ENCODE results near the gene KNOP1.

Gene KNOP1

DNA sequence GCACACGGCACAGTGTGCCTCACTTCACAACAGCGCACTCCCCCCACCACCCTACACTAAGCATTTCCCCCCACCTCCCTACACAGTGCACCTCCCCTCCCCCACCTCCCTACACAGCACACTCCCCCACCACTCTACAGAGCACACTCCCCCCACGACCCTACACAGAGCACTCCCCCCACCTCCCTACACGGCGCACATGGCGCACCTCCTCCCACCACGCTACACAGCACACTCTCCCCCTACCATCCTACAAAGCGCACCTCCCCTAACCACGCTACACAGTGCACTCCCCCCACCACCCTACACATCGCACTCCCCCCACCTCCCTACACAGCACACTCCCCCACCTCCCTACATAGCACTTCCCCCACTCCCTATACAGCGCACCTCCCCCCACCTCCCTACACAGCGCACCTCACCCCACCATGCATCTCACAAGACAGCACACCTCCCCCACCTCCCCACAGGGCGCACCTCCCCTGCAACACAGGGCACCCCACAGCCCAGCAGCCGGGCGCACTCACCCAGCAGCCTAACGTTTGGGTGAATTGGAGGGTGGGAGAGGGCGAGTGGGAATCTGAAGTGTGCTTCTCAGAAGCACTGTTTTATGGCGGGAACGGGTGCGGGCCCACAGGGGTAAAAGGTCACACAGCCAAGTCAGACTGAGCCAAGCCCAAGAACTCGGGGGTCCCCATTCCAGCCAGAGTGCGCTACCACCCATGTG is 10.3 kb downstream of the KNOP1 start:
- DNase-seq (ENCODE audit: low spot score), result no peak

DNA sequence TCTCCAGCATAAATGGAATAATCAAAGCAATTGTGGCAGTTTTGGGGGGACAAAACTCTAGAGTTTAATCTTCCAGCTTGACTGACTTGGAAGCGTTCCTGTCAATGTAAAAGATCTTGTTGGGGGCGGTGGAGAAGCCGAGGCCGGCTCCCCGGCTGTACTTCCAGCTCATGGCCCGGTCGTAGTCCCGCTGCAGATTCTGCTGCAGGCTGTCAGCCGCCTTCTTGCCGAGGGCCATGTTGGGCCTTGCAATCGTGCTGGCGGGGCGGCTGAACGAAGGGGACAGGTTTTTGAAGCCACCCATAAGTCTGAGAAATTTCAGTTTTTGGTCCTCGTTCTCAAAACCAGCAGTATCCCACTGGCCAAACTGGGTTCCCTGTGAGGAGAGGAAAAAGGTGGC is 11.2 kb downstream of the KNOP1 start:
- no peak for DNase-seq (ENCODE audit: low spot score)

- DNase-seq (ENCODE audit: low spot score), result no peak
Observed at GRCh38 chr16:19705843-19706242, 12.2 kb downstream of the KNOP1 start.

GRCh38 chr16:19705146-19705501 is 12.9 kb downstream of the KNOP1 start:
- no peak for DNase-seq (ENCODE audit: low spot score)

GRCh38 chr16:19704321-19705145 is 13.5 kb downstream of the KNOP1 start:
- no peak for DNase-seq (ENCODE audit: low spot score)

DNA sequence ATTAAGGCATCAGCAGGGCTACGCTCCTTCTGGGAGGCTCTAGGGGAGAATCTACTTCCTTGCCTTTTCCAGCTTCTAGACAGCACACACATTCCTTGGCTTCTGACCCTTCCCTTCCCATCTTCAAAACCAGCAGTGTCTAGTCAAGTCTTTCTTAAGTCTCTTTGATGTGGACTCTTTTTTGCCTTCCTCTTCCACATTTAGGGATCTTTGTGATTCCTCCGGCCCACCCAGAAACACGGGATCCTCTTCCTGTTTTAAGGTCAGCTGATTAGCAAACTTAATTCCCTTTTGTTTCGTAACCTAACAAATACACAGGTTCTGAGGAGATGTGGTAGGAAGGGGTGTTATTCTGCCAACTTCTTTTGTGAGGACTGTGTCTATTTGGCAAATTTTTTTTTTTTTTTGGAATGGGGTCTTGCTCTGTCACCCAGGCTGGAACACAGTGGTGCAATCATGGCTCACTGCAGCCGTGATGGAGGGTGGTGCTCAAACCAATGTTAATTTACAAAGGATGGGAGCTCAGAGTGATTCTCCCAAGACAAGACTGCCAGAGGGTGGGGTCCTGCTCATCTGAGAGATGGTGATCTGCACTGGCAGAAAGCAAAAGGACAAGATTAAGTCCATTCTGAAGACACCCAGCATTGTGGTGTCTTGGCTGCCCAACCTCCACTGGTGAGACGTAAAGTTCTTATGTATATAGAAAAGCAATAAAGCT is 14.7 kb downstream of the KNOP1 start:
- no peak for DNase-seq (ENCODE audit: low spot score)

GRCh38 chr16:19701091-19701490 is 16.9 kb downstream of the KNOP1 start:
- no peak for DNase-seq (ENCODE audit: low spot score)

DNA sequence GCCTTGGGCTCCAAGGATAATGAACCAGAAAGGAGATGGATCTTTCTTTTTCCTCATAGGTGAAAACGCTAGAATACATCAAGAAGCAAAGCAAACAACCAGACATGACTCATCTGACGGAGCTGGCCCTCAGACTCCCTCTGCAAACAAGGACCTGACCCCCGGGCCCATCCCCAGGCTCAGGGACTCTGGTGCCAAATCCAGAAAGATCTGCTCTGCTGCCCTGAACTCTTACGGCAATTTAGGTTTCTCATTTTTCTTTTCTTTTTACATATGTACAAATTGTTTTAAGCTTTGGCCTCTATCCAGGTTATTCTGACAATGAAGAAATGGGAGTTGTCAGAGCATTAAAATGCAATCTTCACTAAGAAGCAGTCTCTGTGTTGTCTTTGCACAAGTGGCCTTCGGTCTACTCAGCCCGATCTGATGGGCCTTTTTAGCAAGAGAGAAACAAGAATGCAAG is 17.7 kb downstream of the KNOP1 start:
- no peak for DNase-seq (ENCODE audit: low spot score)

- DNase-seq (ENCODE audit: low spot score), result no peak
Observed at GRCh38 chr16:19699472-19699871, 18.6 kb downstream of the KNOP1 start.

GRCh38 chr16:19698480-19699465 is 19.3 kb downstream of the KNOP1 start:
- no peak for DNase-seq (ENCODE audit: low spot score)

DNA sequence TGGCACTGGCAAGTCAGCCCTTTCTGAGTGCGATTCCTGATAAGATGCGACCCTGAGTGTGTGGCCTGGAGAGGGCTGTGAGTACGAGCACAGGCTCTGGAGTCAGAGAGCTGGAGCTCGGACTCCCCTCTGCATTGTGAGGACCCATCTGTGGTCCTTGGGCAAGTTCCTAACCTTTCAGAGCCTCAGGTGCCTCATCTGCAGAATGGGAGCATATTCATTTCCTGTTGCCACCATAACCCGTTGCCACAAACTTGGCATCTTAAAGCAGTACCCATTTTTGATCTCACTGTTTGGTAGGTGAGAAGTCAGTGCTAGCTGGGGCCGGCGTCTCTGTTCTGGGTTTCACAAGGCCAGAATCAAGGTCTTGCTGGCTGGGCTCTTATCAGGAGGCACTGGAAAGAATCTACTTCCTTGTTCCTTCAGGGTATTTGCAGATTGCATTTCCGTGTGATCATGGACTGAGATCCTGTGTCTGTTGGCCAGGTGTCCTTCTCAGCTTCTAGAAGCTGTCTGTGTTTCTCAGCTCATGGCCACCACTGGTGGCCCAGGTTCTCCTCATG is 20.2 kb downstream of the KNOP1 start:
- no peak for DNase-seq (ENCODE audit: low spot score)

GRCh38 chr16:19696961-19697360 is 21.1 kb downstream of the KNOP1 start:
- DNase-seq (ENCODE audit: low spot score), result no peak

- DNase-seq (ENCODE audit: low spot score), result no peak
Observed at GRCh38 chr16:19696328-19696727, 21.7 kb downstream of the KNOP1 start.

- DNase-seq (ENCODE audit: low spot score), result no peak
Observed at GRCh38 chr16:19694989-19695388, 23.0 kb downstream of the KNOP1 start.

DNA sequence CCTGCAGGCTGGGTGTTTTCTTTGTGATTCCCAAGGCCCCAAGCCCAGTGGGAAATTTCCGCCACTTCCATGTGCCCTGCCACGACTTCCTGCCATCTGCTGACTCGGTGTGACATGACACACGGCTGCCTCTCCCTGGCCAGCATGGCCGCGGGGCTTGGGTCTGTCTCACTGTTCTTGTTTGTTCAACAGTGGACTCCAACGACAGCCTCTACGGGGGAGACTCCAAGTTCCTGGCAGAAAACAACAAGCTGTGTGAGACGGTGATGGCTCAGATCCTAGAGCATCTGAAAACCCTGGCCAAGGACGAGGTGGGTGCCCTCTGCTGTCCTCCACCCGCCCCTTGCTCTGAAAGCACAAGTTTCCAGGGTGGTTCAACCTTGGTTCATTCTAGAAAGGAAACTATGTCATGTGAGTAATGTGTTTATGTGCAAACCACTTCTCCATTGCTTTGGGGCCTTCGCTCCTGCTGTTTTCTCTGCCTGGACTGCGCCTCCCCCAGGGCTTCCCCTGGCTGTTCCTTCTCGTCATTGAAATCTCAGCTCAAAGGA is 26.8 kb downstream of the KNOP1 start:
- DNase-seq (ENCODE audit: low spot score), result no peak

- no peak for DNase-seq (ENCODE audit: low spot score)
Observed at GRCh38 chr16:19690196-19690595, 27.8 kb downstream of the KNOP1 start.

DNA sequence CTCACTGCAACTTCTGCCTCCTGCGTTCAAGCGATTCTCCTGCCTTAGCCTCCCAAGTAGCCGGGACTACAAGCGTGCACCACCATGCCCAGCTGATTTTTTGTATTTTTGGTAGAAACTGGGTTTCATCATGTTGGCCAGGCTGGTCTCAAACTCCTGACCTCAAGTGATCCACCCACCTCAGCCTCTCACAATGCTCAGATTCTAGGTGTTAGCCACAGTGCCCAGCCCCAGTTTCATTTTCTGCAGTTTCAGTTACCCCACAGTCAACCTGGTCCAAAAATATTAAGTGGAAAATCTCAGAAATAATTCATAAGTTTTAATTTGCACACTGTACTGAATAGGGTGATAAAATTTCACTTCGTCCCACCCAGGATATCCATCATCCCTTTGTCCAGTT is 28.7 kb downstream of the KNOP1 start:
- no peak for DNase-seq (ENCODE audit: low spot score)

DNA sequence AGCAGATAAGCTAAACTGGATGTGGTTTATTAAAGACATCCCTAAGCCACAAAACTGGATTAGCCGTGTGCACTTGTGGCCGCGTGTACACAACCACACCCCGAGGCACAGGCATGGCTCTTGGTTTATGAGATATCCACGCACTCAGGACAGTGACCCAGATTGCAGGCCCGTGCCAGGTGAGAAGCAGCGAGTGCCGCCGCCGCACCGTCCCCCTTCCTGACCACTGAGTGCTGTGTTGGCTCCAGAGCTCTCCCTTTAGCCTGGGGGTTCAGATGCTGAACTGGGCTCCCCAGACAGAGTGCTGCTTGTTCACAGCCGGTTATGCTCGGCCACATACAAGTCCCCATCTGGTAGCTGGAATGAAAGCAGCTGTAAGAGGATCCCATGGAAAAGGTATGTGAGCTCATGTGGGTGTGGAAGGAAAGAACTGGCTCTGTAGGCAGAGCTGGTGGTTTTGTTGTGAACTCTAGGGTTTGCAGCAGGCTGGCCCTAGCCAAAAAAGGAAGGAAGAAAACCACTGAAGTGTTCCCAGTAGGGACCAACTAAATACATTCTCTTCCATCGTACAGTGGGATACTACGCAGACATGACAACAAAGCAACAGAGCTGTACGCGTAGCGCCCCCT is 29.5 kb downstream of the KNOP1 start:
- no peak for DNase-seq (ENCODE audit: low spot score)

DNA sequence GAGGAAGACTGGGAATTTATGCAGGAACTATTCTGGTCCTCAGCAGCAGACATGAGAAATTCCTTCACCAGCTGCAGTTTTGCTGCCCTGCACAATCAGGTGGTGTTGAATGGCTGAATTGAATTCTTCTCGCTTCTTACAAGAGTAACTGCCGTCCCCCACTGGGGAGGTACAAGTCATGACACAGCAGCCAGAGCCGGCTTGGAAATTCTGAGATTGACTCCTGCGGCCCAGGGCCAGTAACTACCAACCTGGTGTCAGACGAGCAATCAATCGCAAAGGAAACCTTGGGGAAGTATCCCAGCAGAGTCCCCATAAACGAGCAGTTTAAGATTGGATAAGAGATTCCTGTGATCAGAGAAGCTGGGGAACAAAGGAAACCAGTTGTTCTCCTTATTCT is 30.7 kb downstream of the KNOP1 start:
- DNase-seq (ENCODE audit: low spot score), result no peak

- no peak for DNase-seq (ENCODE audit: low spot score)
Observed at GRCh38 chr16:19685176-19685575, 32.9 kb downstream of the KNOP1 start.
